ENCODE results near the gene AP2B1. TPM values are rescaled to one million over a fixed set of nuclear protein-coding genes. Genes with fewer than 3 reads are reported as not detected.
"Not testable (repeated sequence)": the region's sequence is repeated elsewhere in the genome, so short reads cannot be mapped to it uniquely, and the experiment has no call there.

The AP2B1 gene
- total RNA-seq, 2 experiments from 2014 or later = 28.9 to 76.0 TPM

GRCh38 chr17:35605678-35606077, 18.6 kb downstream of the AP2B1 start:
- no peaks in the 10 kb centered on the region for H3K9me3 ChIP-seq (ENCODE audit: low read length)
- intact Hi-C loops (cut with micrococcal nuclease; ENCODE audit: unreplicated experiment) = no loop called here
- ChIA-PET POLR2A (no interaction called here), CTCF (ENCODE audit: unreplicated experiment) (no interaction called here)
- TF ChIP-seq CTCF (conservative IDR thresholded peaks at IDR 0.05; ENCODE audit: low read length) (no peak), EZH2phosphoT487 (IDR thresholded peaks at IDR 0.05; ENCODE audit: borderline replicate concordance, low read depth, low read length) (no peak)
- no peak overlapping the region for H2AFZ ChIP-seq (ENCODE audit: low read length)
- peaks cover 56% of the 10 kb centered on the region for H3K36me3 ChIP-seq (ENCODE audit: insufficient read depth, low read length)
- H3K79me2 ChIP-seq (ENCODE audit: insufficient read depth, low read depth, low read length) = no peaks in the 10 kb centered on the region
- H3K27ac ChIP-seq (ENCODE audit: low read depth, low read length, poor library complexity, severe bottlenecking) = no peak overlapping the region
- DNase-seq (ENCODE audit: low spot score) = no peak
- H3K9me2 ChIP-seq (ENCODE audit: insufficient read depth, low read length) = no peaks in the 10 kb centered on the region
- H3K4me2 ChIP-seq (ENCODE audit: low read length) = no peak overlapping the region
- H3K4me3 ChIP-seq (ENCODE audit: low read depth, low read length, poor library complexity, severe bottlenecking) = no peak overlapping the region
- BruUV-seq (replicated peaks) = no TSS peak
- no peaks in the 10 kb centered on the region for H4K20me1 ChIP-seq (ENCODE audit: insufficient read depth, low read length)
- H3K4me1 ChIP-seq (ENCODE audit: insufficient read depth, low read length, poor library complexity, severe bottlenecking) = no peaks in the 10 kb centered on the region

- H3K27ac ChIP-seq (ENCODE audit: low read depth, low read length, poor library complexity, severe bottlenecking) = no peak overlapping the region
- no peaks in the 10 kb centered on the region for H3K4me1 ChIP-seq (ENCODE audit: insufficient read depth, low read length, poor library complexity, severe bottlenecking)
- BruUV-seq (replicated peaks) = no TSS peak
- no peak for DNase-seq (ENCODE audit: low spot score)
- H4K20me1 ChIP-seq (ENCODE audit: insufficient read depth, low read length) = no peaks in the 10 kb centered on the region
- POLR2A ChIA-PET = interaction anchor here (0.6 to 1.7 kb wide), 9 partner anchors 8 to 1468 kb away, joined by 3 to 5 read pairs (median 3); no protein-coding TSS in a partner anchor
- H3K4me2 ChIP-seq (ENCODE audit: low read length) = no peak overlapping the region
- no peak overlapping the region for H2AFZ ChIP-seq (ENCODE audit: low read length)
- CTCF ChIA-PET (ENCODE audit: unreplicated experiment) = interaction anchor here (0.6 kb wide), 1 partner anchor 138 kb away, joined by 3 read pairs; no protein-coding TSS in a partner anchor
- intact Hi-C loops (cut with micrococcal nuclease; ENCODE audit: unreplicated experiment) = no loop called here
- TF ChIP-seq CTCF (conservative IDR thresholded peaks at IDR 0.05; ENCODE audit: low read length) (no peak), EZH2phosphoT487 (IDR thresholded peaks at IDR 0.05; ENCODE audit: borderline replicate concordance, low read depth, low read length) (no peak)
- no peak overlapping the region for H3K4me3 ChIP-seq (ENCODE audit: low read depth, low read length, poor library complexity, severe bottlenecking)
- peaks cover 53% of the 10 kb centered on the region for H3K36me3 ChIP-seq (ENCODE audit: insufficient read depth, low read length)
- no peaks in the 10 kb centered on the region for H3K79me2 ChIP-seq (ENCODE audit: insufficient read depth, low read depth, low read length)
- no peaks in the 10 kb centered on the region for H3K9me3 ChIP-seq (ENCODE audit: low read length)
- no peaks in the 10 kb centered on the region for H3K9me2 ChIP-seq (ENCODE audit: insufficient read depth, low read length)
These were observed 20.2 kb downstream of the AP2B1 start for GRCh38 chr17:35607239-35607847.

- Histone ChIP-seq H3K9me3 (ENCODE audit: low read length) (no peaks in the 10 kb centered on the region), H2AFZ (ENCODE audit: low read length) (no peak overlapping the region), H3K4me2 (ENCODE audit: low read length) (no peak overlapping the region), H3K9me2 (ENCODE audit: insufficient read depth, low read length) (no peaks in the 10 kb centered on the region), H3K79me2 (ENCODE audit: insufficient read depth, low read depth, low read length) (no peaks in the 10 kb centered on the region), H3K36me3 (ENCODE audit: insufficient read depth, low read length) (peaks cover 54% of the 10 kb centered on the region), H3K4me1 (ENCODE audit: insufficient read depth, low read length, poor library complexity, severe bottlenecking) (no peaks in the 10 kb centered on the region), H4K20me1 (ENCODE audit: insufficient read depth, low read length) (no peaks in the 10 kb centered on the region), H3K27ac (ENCODE audit: low read depth, low read length, poor library complexity, severe bottlenecking) (no peak overlapping the region), H3K4me3 (ENCODE audit: low read depth, low read length, poor library complexity, severe bottlenecking) (no peak overlapping the region)
- no TSS peak for BruUV-seq (replicated peaks)
- TF ChIP-seq EZH2phosphoT487 (IDR thresholded peaks at IDR 0.05; ENCODE audit: borderline replicate concordance, low read depth, low read length) (no peak), CTCF (conservative IDR thresholded peaks at IDR 0.05; ENCODE audit: low read length) (no peak)
- CTCF ChIA-PET (ENCODE audit: unreplicated experiment) = no interaction called here
- POLR2A ChIA-PET = no interaction called here
- intact Hi-C loops (cut with micrococcal nuclease; ENCODE audit: unreplicated experiment) = no loop called here
- DNase-seq (ENCODE audit: low spot score) = no peak
These were observed 22.7 kb downstream of the AP2B1 start for GRCh38 chr17:35609831-35610230.

GRCh38 chr17:35610746-35611145, 23.6 kb downstream of the AP2B1 start:
- BruUV-seq (replicated peaks) = not testable (repeated sequence)
- POLR2A ChIA-PET = interaction anchor here (0.6 to 1.3 kb wide), 2 partner anchors 10 to 22 kb away, joined by 4 to 6 read pairs; no protein-coding TSS in a partner anchor

More at GRCh38 chr17:35610746-35611145, 23.6 kb downstream of the AP2B1 start:
- CTCF ChIA-PET (ENCODE audit: unreplicated experiment); H3K79me2 ChIP-seq (ENCODE audit: insufficient read depth, low read depth, low read length); H3K9me3 ChIP-seq (ENCODE audit: low read length); H4K20me1 ChIP-seq (ENCODE audit: insufficient read depth, low read length); H2AFZ ChIP-seq (ENCODE audit: low read length); intact Hi-C loops (cut with micrococcal nuclease; ENCODE audit: unreplicated experiment); H3K9me2 ChIP-seq (ENCODE audit: insufficient read depth, low read length); H3K4me2 ChIP-seq (ENCODE audit: low read length); DNase-seq (ENCODE audit: low spot score); H3K4me1 ChIP-seq (ENCODE audit: insufficient read depth, low read length, poor library complexity, severe bottlenecking); H3K27ac ChIP-seq (ENCODE audit: low read depth, low read length, poor library complexity, severe bottlenecking); H3K4me3 ChIP-seq (ENCODE audit: low read depth, low read length, poor library complexity, severe bottlenecking): not testable (repeated sequence)
- H3K36me3 ChIP-seq (ENCODE audit: insufficient read depth, low read length) = peaks cover 54% of the 10 kb centered on the region
